Measurements from ENCODE around the gene CAPN12. TPM values are rescaled to one million over a fixed set of nuclear protein-coding genes. Genes with fewer than 3 reads are reported as not detected.

CAPN12 gene
- total and polyA plus RNA-seq, 4 donors = 2.0 to 17.8 (median 6.0) TPM

DNA sequence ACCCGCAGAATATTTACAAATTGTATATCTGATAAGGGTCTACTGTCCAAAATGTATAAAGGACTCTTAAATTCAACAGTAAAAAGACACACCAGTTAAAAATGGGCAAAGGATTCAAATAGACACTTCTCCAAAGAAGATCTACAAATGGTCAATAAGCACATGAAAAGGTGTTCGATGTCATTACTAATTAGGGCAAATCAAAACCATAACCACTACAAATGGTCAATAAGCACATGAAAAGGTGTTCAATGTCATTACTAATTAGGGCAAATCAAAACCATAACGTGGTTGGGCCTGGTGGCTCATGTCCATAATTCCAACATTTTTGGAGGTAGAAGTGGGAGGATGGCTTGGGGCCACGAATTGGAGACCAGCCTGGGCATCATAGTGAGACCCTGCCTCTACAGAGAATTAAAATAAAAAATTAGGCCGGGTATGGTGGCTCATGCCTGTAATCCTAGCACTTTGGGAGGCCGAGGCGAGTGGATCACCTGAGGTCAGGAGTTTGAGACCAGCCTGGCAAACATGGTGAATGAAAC is 56.4 kb downstream of the CAPN12 start:
- H3K4me3 ChIP-seq = no peak overlapping the region
- ATAC-seq (ENCODE audit: insufficient read depth, low FRiP score) (no peak), DNase-seq (no peak)
- no peaks in the 10 kb centered on the region for H3K27me3 ChIP-seq (ENCODE audit: control insufficient read depth in 3 of 3, insufficient read depth in 3 of 3, low read length in 2 of 3)
- H3K9ac ChIP-seq (ENCODE audit: insufficient read depth in 1 of 2, low read length in 2 of 2) = no peak overlapping the region
- peaks cover 0 to 3% (median 0%) of the 10 kb centered on the region in 4 donors for H3K36me3 ChIP-seq (ENCODE audit: control insufficient read depth in 4 of 4, insufficient read depth in 4 of 4, low read length in 4 of 4)
- WGBS, 2 donors = 94 to 98% methylated on average over 7 of the region's 7 CpGs
- TF ChIP-seq, protein P1, sequence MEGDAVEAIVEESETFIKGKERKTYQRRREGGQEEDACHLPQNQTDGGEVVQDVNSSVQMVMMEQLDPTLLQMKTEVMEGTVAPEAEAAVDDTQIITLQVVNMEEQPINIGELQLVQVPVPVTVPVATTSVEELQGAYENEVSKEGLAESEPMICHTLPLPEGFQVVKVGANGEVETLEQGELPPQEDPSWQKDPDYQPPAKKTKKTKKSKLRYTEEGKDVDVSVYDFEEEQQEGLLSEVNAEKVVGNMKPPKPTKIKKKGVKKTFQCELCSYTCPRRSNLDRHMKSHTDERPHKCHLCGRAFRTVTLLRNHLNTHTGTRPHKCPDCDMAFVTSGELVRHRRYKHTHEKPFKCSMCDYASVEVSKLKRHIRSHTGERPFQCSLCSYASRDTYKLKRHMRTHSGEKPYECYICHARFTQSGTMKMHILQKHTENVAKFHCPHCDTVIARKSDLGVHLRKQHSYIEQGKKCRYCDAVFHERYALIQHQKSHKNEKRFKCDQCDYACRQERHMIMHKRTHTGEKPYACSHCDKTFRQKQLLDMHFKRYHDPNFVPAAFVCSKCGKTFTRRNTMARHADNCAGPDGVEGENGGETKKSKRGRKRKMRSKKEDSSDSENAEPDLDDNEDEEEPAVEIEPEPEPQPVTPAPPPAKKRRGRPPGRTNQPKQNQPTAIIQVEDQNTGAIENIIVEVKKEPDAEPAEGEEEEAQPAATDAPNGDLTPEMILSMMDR (IDR thresholded peaks at IDR 0.05; ENCODE audit: control extremely low read depth, extremely low read depth) = no peak
- no peak overlapping the region for H3K27ac ChIP-seq (ENCODE audit: low read depth in 1 of 2, low read length in 1 of 2)
- H3K9me3 ChIP-seq (ENCODE audit: control insufficient read depth in 4 of 4, insufficient read depth in 3 of 4, low read length in 3 of 4) = no peaks in the 10 kb centered on the region
- H3K4me1 ChIP-seq (ENCODE audit: control insufficient read depth in 5 of 5, insufficient read depth in 5 of 5, low read length in 5 of 5) = peaks cover 3 to 52% (median 28%) of the 10 kb centered on the region in 5 donors

- peaks cover 3 to 48% (median 22%) of the 10 kb centered on the region in 5 donors for H3K4me1 ChIP-seq (ENCODE audit: control insufficient read depth in 5 of 5, insufficient read depth in 5 of 5, low read length in 5 of 5)
Observed at GRCh38 chr19:38686530-38686888, 57.8 kb downstream of the CAPN12 start.

DNA sequence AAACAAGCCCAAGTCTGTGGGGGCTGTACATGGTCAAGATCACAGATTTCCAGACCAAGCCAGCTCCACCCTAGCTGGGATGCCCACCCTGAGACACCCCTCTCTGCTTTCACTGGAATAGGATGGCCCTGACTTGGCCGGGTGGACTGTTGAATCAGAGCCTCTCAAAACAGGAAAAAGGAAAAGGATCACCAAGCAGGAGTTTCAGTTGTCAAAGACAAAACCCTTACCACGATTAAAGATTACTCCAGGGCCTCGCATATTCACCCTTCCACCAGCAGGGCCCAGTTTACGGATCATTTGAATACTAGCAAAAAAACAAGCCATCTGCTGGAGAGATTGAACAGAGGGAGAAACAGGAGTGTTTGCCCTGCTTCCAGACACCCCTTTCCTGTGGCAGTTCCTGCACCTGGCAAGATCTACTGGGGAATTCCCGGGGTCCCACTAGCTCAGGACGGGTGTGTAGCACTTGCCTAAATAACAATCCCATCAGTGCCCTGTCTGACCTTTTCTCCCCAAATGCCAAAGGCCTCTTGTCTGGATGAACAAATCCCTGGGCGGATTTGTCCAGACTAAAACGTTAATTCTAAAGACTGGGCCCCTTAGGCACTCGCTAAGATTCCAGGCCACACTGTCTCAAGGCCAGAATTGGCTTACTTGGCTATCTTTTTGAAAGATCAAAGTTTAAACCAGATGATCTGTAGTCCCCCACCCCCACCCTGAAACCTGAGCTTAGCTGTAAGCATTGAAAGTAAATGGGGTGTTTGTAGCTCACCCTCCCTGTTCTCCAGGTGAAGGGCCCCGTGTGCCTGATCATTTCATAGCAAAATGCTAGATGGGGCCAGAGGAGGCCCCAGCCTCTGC is 58.4 kb downstream of the CAPN12 start:
- peaks cover 0 to 4% (median 0%) of the 10 kb centered on the region in 4 donors for H3K36me3 ChIP-seq (ENCODE audit: control insufficient read depth in 4 of 4, insufficient read depth in 4 of 4, low read length in 4 of 4)
- DNase-seq (peak in 2 of 3 donors; percentile 35 to 47), ATAC-seq (ENCODE audit: insufficient read depth, low FRiP score) (no peak)
- no peak overlapping the region for H3K4me3 ChIP-seq
- H3K27ac ChIP-seq (ENCODE audit: low read depth in 1 of 2, low read length in 1 of 2) = peak overlapping the region; percentile 88 to 95
- H3K9me3 ChIP-seq (ENCODE audit: control insufficient read depth in 4 of 4, insufficient read depth in 3 of 4, low read length in 3 of 4) = no peaks in the 10 kb centered on the region
- TF ChIP-seq, protein P1 (IDR thresholded peaks at IDR 0.05; ENCODE audit: control extremely low read depth, extremely low read depth) = no peak
- 24 to 33% methylated on average over 10 of the region's 10 CpGs for WGBS, 2 donors
- H3K27me3 ChIP-seq (ENCODE audit: control insufficient read depth in 3 of 3, insufficient read depth in 3 of 3, low read length in 2 of 3) = no peaks in the 10 kb centered on the region
- H3K9ac ChIP-seq (ENCODE audit: insufficient read depth in 1 of 2, low read length in 2 of 2) = peak overlapping the region in 1 of 2 donors; percentile 47
- peaks cover 3 to 45% (median 22%) of the 10 kb centered on the region in 5 donors for H3K4me1 ChIP-seq (ENCODE audit: control insufficient read depth in 5 of 5, insufficient read depth in 5 of 5, low read length in 5 of 5)

More at GRCh38 chr19:38686530-38686888, 57.8 kb downstream of the CAPN12 start:
- ATAC-seq (ENCODE audit: insufficient read depth, low FRiP score) (no peak), DNase-seq (no peak)
- H3K9me3 ChIP-seq (ENCODE audit: control insufficient read depth in 4 of 4, insufficient read depth in 3 of 4, low read length in 3 of 4) = no peaks in the 10 kb centered on the region
- TF ChIP-seq, protein P1 (IDR thresholded peaks at IDR 0.05; ENCODE audit: control extremely low read depth, extremely low read depth) = no peak
- no peak overlapping the region for H3K4me3 ChIP-seq
- peaks cover 0 to 2% (median 0%) of the 10 kb centered on the region in 4 donors for H3K36me3 ChIP-seq (ENCODE audit: control insufficient read depth in 4 of 4, insufficient read depth in 4 of 4, low read length in 4 of 4)
- 44 to 59% methylated on average over 5 of the region's 5 CpGs for WGBS, 2 donors
- H3K27ac ChIP-seq (ENCODE audit: low read depth in 1 of 2, low read length in 1 of 2) = peak overlapping the region; percentile 88 to 95
- H3K27me3 ChIP-seq (ENCODE audit: control insufficient read depth in 3 of 3, insufficient read depth in 3 of 3, low read length in 2 of 3) = no peaks in the 10 kb centered on the region
- H3K9ac ChIP-seq (ENCODE audit: insufficient read depth in 1 of 2, low read length in 2 of 2) = no peak overlapping the region

Measured in lung (tissue), 12 donors.